GM19025 (cell line): ENCODE results near the gene PDE9A.

Experiments
- ATAC-seq: cut with Tn5 transposase; IDR thresholded peaks from one replicate; pipeline ENCODE4 v1.9.1; 2021; ENCODE audit warnings: mild to moderate bottlenecking, low read depth, moderate library complexity; ENCODE audit not compliant: unreplicated experiment

PDE9A gene

DNA sequence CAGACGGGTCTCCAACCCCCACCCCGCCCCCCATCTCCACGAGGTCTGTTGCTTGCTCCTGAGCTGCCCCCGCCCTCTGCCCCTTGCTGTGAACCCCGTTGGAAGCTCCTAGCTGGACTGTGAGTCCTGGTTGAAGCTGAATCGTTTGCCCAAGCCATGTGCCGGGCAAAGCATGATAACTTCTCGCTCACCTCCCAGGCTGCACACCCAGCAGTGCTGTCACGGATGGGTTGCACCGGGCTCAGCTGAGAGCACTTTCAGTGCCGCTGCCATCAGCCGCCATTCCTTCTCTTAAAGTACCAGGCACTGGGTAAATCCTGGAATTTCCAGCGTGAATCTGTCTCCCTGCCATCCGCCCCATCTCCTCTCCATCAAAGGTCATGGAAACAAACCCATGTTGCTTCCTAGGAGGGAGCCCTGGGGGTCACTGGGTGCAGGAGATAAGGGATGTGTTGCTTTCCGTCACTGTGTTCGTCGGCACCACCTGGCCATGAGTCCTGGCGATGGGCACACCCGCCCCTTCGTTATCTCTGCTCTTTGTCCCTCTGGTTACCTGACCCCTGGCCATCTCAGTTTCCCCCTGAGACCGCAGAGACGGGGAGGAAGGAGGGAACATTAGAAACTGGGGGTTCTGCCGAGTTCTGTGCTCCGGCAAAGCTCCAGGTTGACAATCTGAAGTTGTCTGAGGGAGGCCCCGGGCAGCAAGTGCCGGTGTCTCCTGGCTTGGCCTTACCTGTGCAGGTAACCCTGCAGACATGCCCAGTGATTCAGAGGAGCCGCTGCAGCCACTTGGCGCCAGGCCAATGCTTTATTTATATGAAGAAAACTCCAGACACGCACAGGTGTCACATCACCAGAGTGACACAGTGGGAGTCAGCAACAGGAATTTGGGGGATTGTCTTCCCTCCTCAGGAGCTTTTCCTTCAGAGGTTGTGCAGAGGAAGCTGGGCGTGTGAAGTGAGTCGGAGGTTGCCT, 2.7 kb downstream of the PDE9A start:
- ATAC-seq: no peak

GRCh38 chr21:42656872-42657271, 3.5 kb downstream of the PDE9A start:
- ATAC-seq: no peak

GRCh38 chr21:42657676-42658319, 4.4 kb downstream of the PDE9A start:
- no peak for ATAC-seq

DNA sequence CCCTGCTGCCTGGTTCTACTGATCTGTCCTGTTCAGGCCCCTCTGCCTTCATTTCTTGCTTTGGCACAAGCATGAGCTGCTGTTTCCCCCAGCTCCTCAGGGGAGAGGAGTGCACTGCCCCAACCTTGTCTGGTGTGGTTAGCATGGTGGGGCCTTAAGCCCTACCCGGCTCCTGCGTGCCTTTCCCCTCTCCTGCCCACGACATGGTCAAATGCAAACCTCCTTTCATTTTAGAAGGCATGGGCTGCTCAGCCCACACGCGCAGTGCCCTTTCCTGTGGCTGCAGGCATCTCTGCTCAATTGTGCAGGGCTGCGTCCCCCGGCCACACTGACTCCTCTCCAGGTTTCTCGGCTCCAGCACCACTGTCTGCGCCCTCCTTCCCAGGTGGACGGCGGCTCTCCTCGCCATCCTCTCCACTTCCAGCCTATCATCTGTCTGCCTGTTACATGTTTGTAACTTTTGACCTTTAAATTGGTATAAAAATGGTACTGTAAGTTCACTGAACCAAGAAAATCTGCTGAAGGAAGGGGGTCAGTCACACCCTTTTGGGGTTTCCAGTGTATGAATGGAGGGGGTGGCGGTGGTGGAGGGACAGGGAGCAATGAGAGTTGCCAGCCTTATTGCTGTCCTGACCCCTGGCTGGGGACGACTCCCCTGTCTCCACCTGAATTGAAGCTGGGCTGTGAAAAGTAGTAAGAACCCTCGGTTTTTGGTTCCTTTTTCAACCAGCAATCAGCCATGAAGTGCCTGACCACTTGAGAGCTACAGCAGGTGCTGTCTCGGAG, 5.1 kb downstream of the PDE9A start:
- no peak for ATAC-seq

DNA sequence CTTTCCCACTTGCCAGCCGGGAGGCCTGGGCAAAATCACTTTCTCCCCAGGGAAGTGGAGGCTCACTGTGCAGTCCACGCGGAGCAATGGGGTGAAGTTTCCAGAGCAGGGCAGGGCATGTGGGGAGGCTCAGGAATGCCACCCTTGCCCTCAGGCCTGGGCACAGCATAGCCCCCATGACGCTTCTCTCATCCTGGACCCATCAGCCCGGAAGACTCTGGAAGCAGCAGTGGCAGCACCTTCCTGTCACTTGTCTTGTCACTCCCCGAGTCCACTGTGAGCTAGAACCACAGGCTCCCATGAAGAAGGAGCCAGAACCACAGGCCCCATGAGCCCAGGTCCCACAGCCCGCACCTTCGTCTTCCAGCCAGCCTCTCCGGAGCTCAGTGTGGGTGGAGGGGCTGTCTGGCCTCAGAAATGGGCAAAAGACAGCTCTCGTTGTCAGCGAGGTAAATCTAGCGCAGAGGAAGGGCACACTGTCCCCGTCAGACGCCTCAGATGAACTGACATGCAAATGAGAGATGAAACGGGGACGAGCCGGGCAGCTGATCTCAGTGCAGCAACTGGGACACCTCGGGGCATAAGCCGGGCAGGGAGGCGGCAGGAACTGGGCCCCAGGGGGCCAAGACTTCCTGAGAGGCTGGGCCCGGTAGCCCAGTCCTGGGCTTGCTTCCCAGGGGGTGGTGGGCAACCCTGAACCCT, 6.1 kb downstream of the PDE9A start:
- ATAC-seq: no peak

- ATAC-seq: no peak
Measured at GRCh38 chr21:42660118-42660470, 6.7 kb downstream of the PDE9A start.

DNA sequence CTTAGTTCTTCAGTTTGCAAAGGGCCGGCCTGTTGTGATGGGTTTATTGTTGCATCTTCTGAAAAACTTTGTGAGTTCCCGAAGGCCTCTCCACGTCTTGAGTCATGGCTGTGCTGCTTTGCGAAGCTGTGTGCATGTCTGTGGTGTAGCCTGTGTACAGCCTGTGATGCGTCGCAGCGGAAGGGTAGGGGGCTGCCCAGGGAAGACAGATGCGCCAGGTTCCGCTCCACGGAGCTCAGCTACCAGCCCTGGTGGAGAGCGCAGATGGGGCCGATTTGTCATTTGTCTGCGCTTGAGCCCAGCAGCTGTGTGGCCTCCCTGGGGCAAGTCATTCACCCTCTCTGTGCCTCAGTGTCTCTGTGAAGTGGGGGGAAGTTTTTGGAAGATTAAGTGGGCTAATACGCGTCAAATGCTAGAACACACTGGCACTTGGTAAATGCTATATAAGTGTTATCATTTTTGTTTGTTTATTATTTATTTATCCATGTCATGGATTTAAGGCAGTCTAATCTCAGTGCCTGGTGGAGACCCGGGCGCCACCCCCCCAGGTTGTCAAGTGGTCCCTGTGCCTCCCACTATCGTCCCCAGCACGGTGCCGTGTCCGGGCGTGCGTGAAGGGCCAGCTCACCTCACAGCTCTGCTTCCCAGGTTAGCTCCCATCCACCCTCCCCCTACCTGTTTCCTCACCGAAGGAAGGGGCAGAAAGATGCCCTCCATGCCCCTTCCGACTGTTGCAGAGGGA, 8.4 kb downstream of the PDE9A start:
- ATAC-seq: no peak

- no peak for ATAC-seq
Measured at GRCh38 chr21:42662430-42663199, 9.2 kb downstream of the PDE9A start.

- no peak for ATAC-seq
Measured at GRCh38 chr21:42663200-42663750, 9.9 kb downstream of the PDE9A start.

DNA sequence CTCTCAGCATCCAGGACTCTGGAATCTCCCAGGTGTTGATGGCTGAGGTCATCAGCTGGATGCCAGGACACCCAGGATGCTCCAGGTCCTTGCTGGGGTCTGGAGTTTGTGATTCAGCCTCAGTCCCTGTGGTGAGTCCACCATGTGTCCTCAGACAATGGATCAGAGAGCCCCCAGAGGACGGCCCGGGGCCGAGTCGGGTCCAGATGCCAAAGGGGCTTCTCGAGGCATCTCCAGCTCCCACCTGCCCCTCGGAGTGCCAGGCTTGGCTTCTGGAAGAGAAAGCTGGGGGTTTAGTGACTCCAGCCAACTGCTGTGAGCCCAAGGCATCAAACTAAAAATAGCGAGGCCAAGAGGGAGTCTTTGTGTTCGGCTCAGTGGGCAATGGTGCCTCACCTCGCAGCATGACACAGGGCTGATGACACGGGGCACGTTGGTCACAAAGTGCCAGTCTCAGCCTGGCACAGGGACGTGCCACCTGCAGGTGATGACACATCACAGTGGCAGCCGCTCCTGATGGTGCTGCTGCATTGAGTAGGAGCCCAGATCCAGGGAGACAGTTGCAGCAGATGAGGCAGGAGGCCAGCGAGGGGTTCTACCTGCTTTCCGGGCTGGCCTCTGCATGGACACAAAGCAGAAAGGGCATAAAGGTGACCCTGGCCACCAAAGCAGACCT, 10.6 kb downstream of the PDE9A start:
- no peak for ATAC-seq

DNA sequence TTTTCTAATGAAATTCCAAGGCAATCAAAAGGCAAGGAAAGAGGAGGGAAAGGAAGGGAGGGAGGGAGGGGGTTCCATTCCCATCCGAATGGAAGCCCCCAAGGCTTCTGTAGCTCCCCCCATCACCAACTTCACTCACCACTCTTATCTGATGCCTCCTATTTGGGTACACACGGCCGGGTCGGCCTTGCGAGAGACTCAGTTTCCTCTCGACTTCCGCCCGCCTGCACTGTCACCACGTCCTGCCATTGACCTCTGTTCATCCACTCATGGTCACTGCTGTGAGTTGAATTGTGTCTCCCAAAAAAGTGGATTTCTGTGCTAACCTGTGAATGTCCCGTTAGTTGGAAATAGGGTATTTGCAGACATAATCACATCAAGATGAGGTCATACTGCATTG, 11.2 kb downstream of the PDE9A start:
- no peak for ATAC-seq

- no peak for ATAC-seq
Measured at GRCh38 chr21:42665026-42665425, 11.6 kb downstream of the PDE9A start.

DNA sequence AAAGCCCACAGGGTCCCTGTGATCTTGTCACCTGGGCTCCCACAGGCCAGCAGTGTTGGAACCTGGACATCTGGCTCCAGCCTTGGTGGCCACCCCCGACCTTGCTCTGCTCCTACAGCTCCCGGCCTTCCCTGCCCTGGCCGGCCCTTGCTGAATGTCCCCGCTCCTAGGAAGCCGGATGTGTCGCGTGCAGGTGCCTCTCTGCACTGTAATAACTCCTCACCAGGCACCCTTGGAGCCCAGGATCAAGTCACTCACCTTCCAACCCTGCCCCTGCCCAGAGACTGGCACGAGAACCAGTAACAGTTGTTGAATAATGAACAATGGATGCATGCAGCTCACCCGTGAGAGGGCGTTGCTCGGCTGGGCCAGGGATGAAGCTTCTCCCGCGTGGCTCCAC, 12.1 kb downstream of the PDE9A start:
- ATAC-seq: no peak

DNA sequence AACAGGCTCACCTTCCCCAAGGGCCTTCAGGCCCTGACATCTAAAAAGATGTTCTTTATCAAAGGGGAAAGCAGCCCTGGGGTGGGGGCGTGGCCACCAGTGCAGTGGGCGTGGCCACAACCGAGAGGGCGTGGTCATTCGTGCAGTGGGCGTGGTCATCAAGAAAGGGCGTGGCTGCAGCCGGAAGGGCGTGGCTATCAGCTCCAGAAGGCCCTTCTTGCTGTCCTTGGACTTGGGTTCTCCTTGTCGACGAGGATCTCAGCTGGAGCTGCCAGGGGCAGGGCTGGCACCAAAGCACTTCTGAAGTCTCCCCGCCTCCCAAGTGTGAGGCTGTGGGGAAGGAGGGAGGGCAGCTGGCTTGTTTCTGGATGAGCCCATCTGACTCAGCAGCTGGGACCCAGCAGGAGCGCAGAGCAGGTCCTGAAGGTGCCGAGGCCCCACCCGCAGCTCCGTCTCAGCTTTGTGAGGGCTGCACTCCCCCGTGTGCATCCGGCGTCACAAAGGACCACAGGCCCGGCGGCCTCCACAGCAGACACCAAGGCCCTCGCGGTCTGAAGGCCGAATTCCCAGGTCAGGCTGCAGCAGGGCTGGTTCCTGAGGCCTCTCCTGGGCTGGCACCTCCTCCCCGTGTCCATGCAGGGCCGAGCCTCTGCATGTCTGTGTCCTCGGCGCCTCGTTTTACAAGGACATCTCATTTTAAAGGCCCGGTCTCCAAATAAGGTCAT, 12.8 kb downstream of the PDE9A start:
- no peak for ATAC-seq

DNA sequence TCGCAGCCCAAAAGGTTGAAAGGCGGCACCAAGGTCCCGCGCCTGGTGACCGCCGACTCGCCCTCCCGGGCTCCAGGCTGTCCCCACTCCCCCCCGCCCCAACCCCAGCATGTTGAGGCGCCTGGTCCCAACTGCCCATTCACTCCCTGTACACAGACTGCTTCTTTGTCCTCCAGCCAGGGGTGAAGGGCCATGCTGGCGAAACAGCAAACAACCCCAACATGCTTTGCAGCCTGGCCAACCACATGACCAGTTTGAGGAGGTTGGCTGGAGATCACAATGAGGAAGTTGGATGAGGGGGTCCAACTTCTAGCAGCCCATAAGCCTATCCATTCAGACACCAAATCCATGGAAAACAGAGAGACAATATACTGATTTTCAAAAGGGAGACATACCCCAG, 13.5 kb downstream of the PDE9A start:
- ATAC-seq: no peak

GRCh38 chr21:42668298-42668992, 15.0 kb downstream of the PDE9A start:
- no peak for ATAC-seq

DNA sequence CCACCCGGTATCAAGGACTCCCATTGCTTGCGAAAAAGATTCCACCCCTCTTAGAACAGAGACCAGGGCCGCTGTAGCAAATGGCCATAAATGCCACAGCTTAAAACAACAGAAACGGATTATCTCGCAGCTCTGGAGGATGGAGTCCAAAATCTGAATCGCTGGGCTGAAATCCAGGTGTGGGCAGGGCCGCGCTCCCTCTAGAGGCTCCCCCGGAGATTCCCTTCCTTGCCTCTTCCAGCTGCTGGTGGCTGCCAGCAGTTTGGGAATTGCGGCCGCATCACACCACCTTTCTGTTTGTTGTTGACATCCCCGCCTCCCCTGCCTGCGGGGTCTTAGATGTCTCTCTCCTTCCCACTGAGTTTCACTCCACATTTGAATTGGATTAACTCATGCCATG, 15.6 kb downstream of the PDE9A start:
- ATAC-seq: no peak
